SK-N-SH treated with all-trans-retinoic acid at 6 μM for 48 hours (cell line): Measurements from ENCODE around the gene GRIFIN.

Source experiments
- BACH2 ChIP-seq: fragments of 250-450 bp; sonication (Bioruptor Pico); IDR thresholded peaks from 2 replicates; pipeline ENCODE4 v1.9.0; 2021; ENCODE audit warnings: mild to moderate bottlenecking, borderline replicate concordance
- CSRNP3 ChIP-seq: fragments of 250-450 bp; sonication (Bioruptor Pico); IDR thresholded peaks from 2 replicates; pipeline ENCODE4 v1.5.1; 2021; ENCODE audit warnings: mild to moderate bottlenecking, moderate library complexity
- GLIS3 ChIP-seq: fragments of 250-450 bp; sonication (Bioruptor Pico); IDR thresholded peaks from 2 replicates; pipeline ENCODE4 v1.5.0; 2020; ENCODE audit warnings: mild to moderate bottlenecking, moderate library complexity
- OSR1 ChIP-seq: fragments of 250-450 bp; sonication (Bioruptor Pico); IDR thresholded peaks from 2 replicates; pipeline ENCODE4 v1.8.0; 2022; ENCODE audit warnings: moderate library complexity, mild to moderate bottlenecking, inconsistent platforms
- RARB ChIP-seq: fragments of 250-450 bp; sonication (Bioruptor Pico); IDR thresholded peaks from 2 replicates; pipeline ENCODE4 v1.8.0; 2021; ENCODE audit warnings: mild to moderate bottlenecking, moderate library complexity
- SNAI2 ChIP-seq: fragments of 250-450 bp; sonication (Bioruptor Pico); IDR thresholded peaks from 2 replicates; pipeline ENCODE4 v1.5.0; 2020; ENCODE audit warnings: mild to moderate bottlenecking, moderate library complexity
- TCF4 ChIP-seq: fragments of 250-450 bp; sonication (Bioruptor Pico); IDR thresholded peaks from 2 replicates; pipeline ENCODE4 v1.8.0; 2021; ENCODE audit warnings: mild to moderate bottlenecking, moderate library complexity, borderline replicate concordance
- TOX ChIP-seq: fragments of 250-450 bp; sonication (Bioruptor Pico); IDR thresholded peaks from 2 replicates; pipeline ENCODE4 v1.8.0; 2021; ENCODE audit warnings: mild to moderate bottlenecking, moderate library complexity, borderline replicate concordance
- TSHZ2 ChIP-seq: fragments of 250-450 bp; sonication (Bioruptor Pico); IDR thresholded peaks from 2 replicates; pipeline ENCODE4 v1.5.0; 2020; ENCODE audit warnings: mild to moderate bottlenecking, moderate library complexity
- ZFP3 ChIP-seq: fragments of 250-450 bp; sonication (Bioruptor Pico); IDR thresholded peaks from 2 replicates; pipeline ENCODE4 v1.5.0; 2020; ENCODE audit warnings: mild to moderate bottlenecking, moderate library complexity
- ZNF70 ChIP-seq: fragments of 450-650 bp; formaldehyde crosslinking; IDR thresholded peaks from 2 replicates; pipeline ENCODE4 v1.5.0; 2020; ENCODE audit warnings: mild to moderate bottlenecking, moderate library complexity
- ZNF8 ChIP-seq: fragments of 450-650 bp; formaldehyde crosslinking; IDR thresholded peaks from 2 replicates; pipeline ENCODE4 v1.5.0; 2020; ENCODE audit warnings: mild to moderate bottlenecking, moderate library complexity
- TF ChIP-seq, protein P1 (sequence below): fragments of 250-450 bp; sonication (Bioruptor Pico); IDR thresholded peaks from 2 replicates; pipeline ENCODE4 v1.8.0; 2020; ENCODE audit warnings: mild to moderate bottlenecking, moderate library complexity, borderline replicate concordance

DNA sequence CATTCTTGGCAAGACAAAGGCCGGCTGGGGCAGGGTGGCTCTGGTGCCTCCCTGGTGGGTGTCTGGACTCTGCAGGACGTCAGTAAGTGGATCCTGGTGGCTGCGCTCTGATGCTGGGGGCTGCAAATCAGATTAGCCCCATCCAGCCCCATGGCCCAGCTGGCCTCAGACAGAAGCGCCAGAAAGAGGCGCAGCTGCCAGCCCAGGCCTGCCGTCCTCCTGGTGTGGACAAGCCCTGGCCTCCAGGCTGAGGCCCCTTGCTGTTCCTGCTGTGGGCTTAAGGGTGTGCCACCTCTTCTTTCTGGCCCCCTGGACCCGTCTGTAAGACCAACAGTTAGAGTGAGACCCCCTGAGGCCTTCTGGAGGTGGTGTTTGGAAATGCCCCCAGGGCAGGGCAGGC, 37.5 kb upstream of the GRIFIN start:
- TF ChIP-seq TOX (CRISPR knock-in tag): no peak
- peak; percentile 98 for TF ChIP-seq TCF4 (CRISPR knock-in tag)
- no peak for TF ChIP-seq SNAI2 (CRISPR knock-in tag)
- TF ChIP-seq, protein P1, sequence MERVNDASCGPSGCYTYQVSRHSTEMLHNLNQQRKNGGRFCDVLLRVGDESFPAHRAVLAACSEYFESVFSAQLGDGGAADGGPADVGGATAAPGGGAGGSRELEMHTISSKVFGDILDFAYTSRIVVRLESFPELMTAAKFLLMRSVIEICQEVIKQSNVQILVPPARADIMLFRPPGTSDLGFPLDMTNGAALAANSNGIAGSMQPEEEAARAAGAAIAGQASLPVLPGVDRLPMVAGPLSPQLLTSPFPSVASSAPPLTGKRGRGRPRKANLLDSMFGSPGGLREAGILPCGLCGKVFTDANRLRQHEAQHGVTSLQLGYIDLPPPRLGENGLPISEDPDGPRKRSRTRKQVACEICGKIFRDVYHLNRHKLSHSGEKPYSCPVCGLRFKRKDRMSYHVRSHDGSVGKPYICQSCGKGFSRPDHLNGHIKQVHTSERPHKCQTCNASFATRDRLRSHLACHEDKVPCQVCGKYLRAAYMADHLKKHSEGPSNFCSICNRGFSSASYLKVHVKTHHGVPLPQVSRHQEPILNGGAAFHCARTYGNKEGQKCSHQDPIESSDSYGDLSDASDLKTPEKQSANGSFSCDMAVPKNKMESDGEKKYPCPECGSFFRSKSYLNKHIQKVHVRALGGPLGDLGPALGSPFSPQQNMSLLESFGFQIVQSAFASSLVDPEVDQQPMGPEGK (CRISPR knock-in tag): no peak
- no peak for TF ChIP-seq BACH2 (CRISPR knock-in tag)
- 0 out of 2 replicates have a peak, but pooled peaks have one; percentile 20 for TF ChIP-seq CSRNP3
- TF ChIP-seq ZNF70: peak; percentile 62; the same call in 1 of the 2 replicates
- no peak for TF ChIP-seq GLIS3 (CRISPR knock-in tag)
- no peak for TF ChIP-seq OSR1 (CRISPR knock-in tag)
- peak; percentile 93; the same call in 1 of the 2 replicates for TF ChIP-seq TSHZ2 (CRISPR knock-in tag)
- TF ChIP-seq ZNF8 (CRISPR knock-in tag): 0 out of 2 replicates have a peak, but pooled peaks have one; percentile 40
- no peak for TF ChIP-seq ZFP3 (CRISPR knock-in tag)
- TF ChIP-seq RARB (CRISPR knock-in tag): no peak
